B cell (primary cell): Measurements from ENCODE around the gene IMMP2L. TPM values are rescaled to one million over a fixed set of nuclear protein-coding genes. Genes with fewer than 3 reads are reported as not detected.

Experiments
- ATAC-seq: fragments of 200-7000 bp; cut with Tn5 transposase; one replicate; pipeline ENCODE4 v1.10.0; 2021; ENCODE audit warnings: low read depth, mild to moderate bottlenecking, moderate number of reproducible peaks, moderate library complexity
- CTCF ChIA-PET: fragments of 350-600 bp; sonication (Branson Sonifier 250); formaldehyde crosslinking; loops from one replicate; lab custom pipeline; 2021; ENCODE audit warnings: antibody characterized with exemption, inconsistent platforms; lab: Charles Lee
- POLR2A ChIA-PET: fragments of 350-600 bp; sonication (Branson Sonifier 250); formaldehyde crosslinking; loops from one replicate; lab custom pipeline; 2021; ENCODE audit warnings: antibody characterized with exemption; lab: Charles Lee
- DNase-seq: peaks from one replicate; pipeline ENCODE4 v3.0.0; 2013
- H2AFZ ChIP-seq: 2 replicates; pipeline ENCODE4 v1.6.1; 2012; ENCODE audit warnings: mild to moderate bottlenecking, low read depth, low read length; ENCODE audit not compliant: insufficient read depth, poor library complexity, severe bottlenecking
- H3K27ac ChIP-seq, 2 donors: 1 replicate in 1 of 2; 2 replicates in 1 of 2; pipeline ENCODE4 v1.5.1; 2012 to 2013; ENCODE audit warnings: low read length in 2 of 2, mild to moderate bottlenecking in 2 of 2, moderate library complexity in 1 of 2
- H3K27me3 ChIP-seq, 4 experiments: fragments of 200-600 bp in 1 of 4; sonication (generic) in 1 of 4; replicated peaks in 1 of 4; 1 replicate in 2 of 4; 2 replicates in 2 of 4; pipeline versions ENCODE4 v1.6.1 to v1.7.0; 2013 to 2016; ENCODE audit warnings: low read length in 3 of 4, mild to moderate bottlenecking in 2 of 4, mixed read lengths in 1 of 4, moderate library complexity in 1 of 4; ENCODE audit not compliant: insufficient read depth in 4 of 4, control insufficient read depth in 3 of 4; ENCODE audit errors: control extremely low read depth in 1 of 4
- H3K36me3 ChIP-seq, 2 experiments: replicated peaks in 1 of 2; 1 replicate in 1 of 2; 2 replicates in 1 of 2; pipeline versions ENCODE4 v1.6.1 to v1.7.1; 2013; ENCODE audit warnings: low read length in 1 of 2; ENCODE audit not compliant: insufficient read depth in 2 of 2, control insufficient read depth in 1 of 2; ENCODE audit errors: control extremely low read depth in 1 of 2, extremely low read depth in 1 of 2
- H3K4me1 ChIP-seq, 2 donors: fragments of 200-600 bp in 1 of 2; sonication (generic) in 1 of 2; 1 replicate in 1 of 2; 2 replicates in 1 of 2; pipeline versions ENCODE4 v1.5.1 to v1.6.1; 2013 to 2017; ENCODE audit warnings: low read length in 2 of 2; ENCODE audit not compliant: control insufficient read depth in 2 of 2, insufficient read depth in 2 of 2
- H3K4me2 ChIP-seq: replicated peaks from 2 replicates; pipeline ENCODE3; 2012; ENCODE audit warnings: mild to moderate bottlenecking, low read depth, low read length; ENCODE audit not compliant: poor library complexity, severe bottlenecking
- H3K4me3 ChIP-seq, 5 experiments: fragments of 200-600 bp in 1 of 5; sonication (generic) in 1 of 5; 1 replicate in 3 of 5; 2 replicates in 2 of 5; pipeline versions ENCODE4 v1.5.1 to v1.7.0; 2011 to 2016; ENCODE audit warnings: low read length in 4 of 5, mild to moderate bottlenecking in 4 of 5, low read depth in 2 of 5, control low read depth in 1 of 5, moderate library complexity in 1 of 5; ENCODE audit not compliant: insufficient read depth in 1 of 5; ENCODE audit errors: control extremely low read depth in 1 of 5, extremely low read depth in 1 of 5
- H3K79me2 ChIP-seq: fragments of 200-600 bp; sonication (generic); one replicate; pipeline ENCODE4 v1.6.0; 2016; ENCODE audit warnings: low read length; ENCODE audit not compliant: control insufficient read depth, insufficient read depth
- H3K9ac ChIP-seq: fragments of 200-600 bp; sonication (generic); 2 replicates; pipeline ENCODE4 v1.6.1; 2017; ENCODE audit warnings: mild to moderate bottlenecking, low read length, moderate library complexity
- H3K9me3 ChIP-seq, 3 donors: one replicate each; pipeline versions ENCODE4 v1.6.1 to v1.7.1; 2013; ENCODE audit warnings: low read length in 2 of 3; ENCODE audit not compliant: control insufficient read depth in 2 of 3, insufficient read depth in 1 of 3; ENCODE audit errors: control extremely low read depth in 1 of 3
- H4K20me1 ChIP-seq: 2 replicates; pipeline ENCODE4 v1.6.0; 2012; ENCODE audit warnings: mild to moderate bottlenecking, low read length; ENCODE audit not compliant: insufficient read depth, control insufficient read depth, poor library complexity, severe bottlenecking
- H3K27ac Mint-ChIP-seq: one replicate; pipeline ENCODE4 v1.8.0; 2021; ENCODE audit warnings: mixed read lengths
- H3K27me3 Mint-ChIP-seq: one replicate; pipeline ENCODE4 v1.8.0; 2021; ENCODE audit warnings: mixed read lengths
- H3K4me1 Mint-ChIP-seq: one replicate; pipeline ENCODE4 v1.8.0; 2021; ENCODE audit warnings: mixed read lengths
- H3K4me3 Mint-ChIP-seq: one replicate; pipeline ENCODE4 v1.8.0; 2021; ENCODE audit warnings: mixed read lengths
- H3K9me3 Mint-ChIP-seq: one replicate; pipeline ENCODE4 v1.8.0; 2022; ENCODE audit warnings: mixed read lengths; ENCODE audit not compliant: insufficient read depth
- CTCF ChIP-seq: fragments of 200-600 bp; IDR thresholded peaks from one replicate; pipeline ENCODE4 v1.8.0; 2022; ENCODE audit warnings: antibody characterized with exemption, mild to moderate bottlenecking
- EZH2 ChIP-seq: IDR thresholded peaks from 2 replicates; pipeline ENCODE4 v1.6.1; 2012; ENCODE audit warnings: borderline replicate concordance, low read depth, mild to moderate bottlenecking, moderate library complexity, low read length; ENCODE audit not compliant: insufficient read depth, poor library complexity, severe bottlenecking
- WGBS: methylation state at CpG from one replicate; pipeline ENCODE4 v1.1.5; 2013; ENCODE audit warnings: missing lambda C conversion rate; ENCODE audit not compliant: insufficient coverage; 5-methylcytosine and 5-hydroxymethylcytosine counted together
- intact Hi-C: fragments of 100-400 bp; cut with micrococcal nuclease; formaldehyde crosslinking; loops from one replicate; pipeline ENCODE4 v1.10.0; 2022
- polyA plus RNA-seq: library from polyadenylated mRNA; depleted of rRNA; stranded (reverse); fragments of >200 nt; gene quantifications from 2 replicates; pipeline ENCODE4 v1.2.3, GENCODE V29; 2012
- total RNA-seq, 2 donors: library from RNA; stranded (reverse); fragments of 120-200 nt in 1 of 2; gene quantifications; 1 replicate in 1 of 2; 2 replicates in 1 of 2; pipeline versions ENCODE4 v1.2.3 to v1.2.4, GENCODE V29; 2013 to 2022

The IMMP2L gene
- total and polyA plus RNA-seq, 2 donors (not counting 1 experiment from before 2014, with no cell fraction given), result 3.8 to 34.2 TPM

- no peaks in the 10 kb centered on the region for H3K4me1 ChIP-seq
- H3K4me3 Mint-ChIP-seq, result no peak overlapping the region
- POLR2A ChIA-PET, result no interaction called here
Measured at GRCh38 chr7:111026343-111026742, 535.9 kb downstream of the IMMP2L start.

GRCh38 chr7:111025006-111025405 is 537.3 kb downstream of the IMMP2L start:
- Mint-ChIP-seq H3K27ac (no peak overlapping the region), H3K9me3 (peaks cover 2% of the 10 kb centered on the region), H3K4me1 (peaks cover 7% of the 10 kb centered on the region), H3K27me3 (no peaks in the 10 kb centered on the region), H3K4me3 (no peak overlapping the region)
- TF ChIP-seq EZH2, result no peak
- TF ChIP-seq CTCF, result no peak
- Histone ChIP-seq H3K27me3 (no peaks in the 10 kb centered on the region), H3K79me2 (no peaks in the 10 kb centered on the region), H3K4me2 (no peak overlapping the region), H3K4me1 (no peaks in the 10 kb centered on the region), H3K27ac (no peak overlapping the region), H4K20me1 (no peaks in the 10 kb centered on the region), H3K4me3 (no peak overlapping the region), H3K9ac (no peak overlapping the region), H3K9me3 (no peaks in the 10 kb centered on the region), H3K36me3 (no peaks in the 10 kb centered on the region), H2AFZ (no peak overlapping the region)
- intact Hi-C loops, result no loop called here
- POLR2A ChIA-PET, result no interaction called here
- ATAC-seq, result no peak
- DNase-seq, result no peak
- CTCF ChIA-PET, result interaction anchor here (0.6 kb wide), 1 partner anchor 100 kb away, joined by 3 read pairs; no protein-coding TSS in a partner anchor
- no CpG with 5 or more reads among the region's 1 CpG for WGBS

More at GRCh38 chr7:111026343-111026742, 535.9 kb downstream of the IMMP2L start:
- peaks cover 2% of the 10 kb centered on the region for H3K9me3 Mint-ChIP-seq
- DNase-seq, result no peak
- CTCF ChIA-PET, result no interaction called here
- WGBS, result no CpG with 5 or more reads among the region's 4 CpGs
- no peak overlapping the region for H2AFZ ChIP-seq
- H3K9me3 ChIP-seq, result no peaks in the 10 kb centered on the region
- H4K20me1 ChIP-seq, result no peaks in the 10 kb centered on the region
- H3K9ac ChIP-seq, result no peak overlapping the region
- no peak overlapping the region for H3K4me2 ChIP-seq
- ATAC-seq, result no peak
- no peaks in the 10 kb centered on the region for H3K79me2 ChIP-seq
- TF ChIP-seq EZH2 (no peak), CTCF (no peak)
- no peak overlapping the region for H3K27ac ChIP-seq
- no peak overlapping the region for H3K27ac Mint-ChIP-seq
- no peaks in the 10 kb centered on the region for H3K36me3 ChIP-seq
- no peak overlapping the region for H3K4me3 ChIP-seq
- no peaks in the 10 kb centered on the region for H3K27me3 Mint-ChIP-seq
- intact Hi-C loops, result no loop called here
- peaks cover 7% of the 10 kb centered on the region for H3K4me1 Mint-ChIP-seq
- no peaks in the 10 kb centered on the region for H3K27me3 ChIP-seq
